GM18873 (cell line): Measurements from ENCODE around the gene PGGT1B.

Experiments used
- ATAC-seq: cut with Tn5 transposase; IDR thresholded peaks from one replicate; pipeline ENCODE4 v1.9.1; 2021; ENCODE audit warnings: mild to moderate bottlenecking, moderate library complexity, moderate number of reproducible peaks; ENCODE audit not compliant: unreplicated experiment, low FRiP score

The PGGT1B gene

DNA sequence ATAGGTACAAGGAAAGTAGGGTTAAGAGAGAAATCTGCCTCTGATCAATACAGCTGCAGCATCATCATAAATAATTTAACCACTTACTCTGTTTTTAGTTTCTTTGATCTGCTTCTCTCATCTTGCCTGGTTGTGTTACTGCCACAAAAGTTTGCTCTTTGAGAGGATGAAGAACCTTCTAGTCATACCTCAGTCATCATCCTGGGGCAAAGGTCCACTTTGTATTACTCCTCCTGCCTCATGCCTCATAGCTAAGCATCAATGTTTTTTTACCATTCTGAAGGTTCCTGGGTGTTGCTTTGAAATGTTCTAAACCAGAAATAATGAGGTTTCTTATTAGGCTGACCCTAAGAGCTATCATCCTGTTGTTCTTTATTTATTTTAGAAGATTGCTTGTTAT lies 75.9 kb downstream of the PGGT1B start:
- no peak for ATAC-seq

DNA sequence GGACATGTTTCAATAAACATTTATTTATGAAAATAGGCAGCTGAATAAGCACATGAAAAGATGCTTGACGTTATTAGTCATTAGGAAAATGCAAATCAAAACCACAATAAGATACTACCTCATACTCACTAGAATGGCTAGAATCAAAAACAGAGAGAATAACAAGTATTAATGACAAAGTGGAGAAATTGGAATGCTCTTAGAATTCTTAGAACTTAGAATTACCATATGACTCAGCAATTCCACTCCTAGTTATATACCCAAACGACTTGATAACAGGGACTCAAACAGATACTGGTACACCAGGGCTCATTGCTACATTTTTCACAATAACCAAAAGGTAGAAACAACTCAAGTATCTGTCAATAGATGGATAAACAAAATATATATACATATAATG lies 77.9 kb downstream of the PGGT1B start:
- no peak for ATAC-seq

DNA sequence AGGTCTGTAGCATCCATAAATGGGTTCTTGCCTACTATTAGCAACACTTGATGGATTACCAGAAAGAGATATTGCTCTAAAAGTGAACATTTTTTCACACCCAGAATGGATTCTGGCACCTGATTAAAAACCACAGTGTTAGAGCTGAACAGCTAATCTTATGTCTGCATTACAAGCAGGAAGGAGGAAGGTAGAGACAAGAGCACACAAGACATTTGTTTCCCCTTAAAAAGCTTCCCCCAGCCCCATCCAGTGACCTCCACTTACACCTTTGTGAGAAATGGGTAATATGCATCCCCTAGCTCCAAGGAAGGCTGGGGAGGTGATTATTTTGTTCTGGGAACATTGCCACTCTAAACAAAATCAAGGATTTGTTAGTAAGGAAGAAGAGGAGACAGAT lies 80.9 kb downstream of the PGGT1B start:
- ATAC-seq: no peak

DNA sequence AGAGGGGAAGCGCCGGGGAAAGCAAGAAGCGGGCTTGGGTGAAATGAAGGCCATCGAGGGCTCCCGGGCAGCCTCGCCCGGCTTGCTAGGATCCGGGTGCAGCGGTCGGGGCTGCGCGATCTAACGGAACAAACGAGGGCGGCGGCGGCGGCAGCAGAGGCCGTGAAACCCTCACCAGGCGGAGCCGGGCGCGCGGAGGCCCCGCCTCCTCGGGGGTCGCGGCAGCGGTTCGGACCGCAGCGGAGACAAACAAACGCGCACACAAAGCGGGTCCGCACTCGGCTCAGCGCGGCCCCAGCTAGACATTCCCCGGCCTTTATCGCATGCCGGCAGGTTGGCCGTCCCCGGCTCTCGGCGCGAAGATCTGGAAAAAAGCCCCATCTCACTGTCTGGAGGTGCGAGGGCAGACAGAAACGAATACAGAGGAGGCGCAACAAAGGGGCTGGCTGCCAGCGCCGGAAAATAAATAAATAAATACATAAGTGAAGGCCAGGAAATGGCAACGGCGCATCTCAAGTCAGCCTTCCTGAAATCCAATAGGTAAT lies 82.4 kb downstream of the PGGT1B start:
- ATAC-seq: no peak

DNA sequence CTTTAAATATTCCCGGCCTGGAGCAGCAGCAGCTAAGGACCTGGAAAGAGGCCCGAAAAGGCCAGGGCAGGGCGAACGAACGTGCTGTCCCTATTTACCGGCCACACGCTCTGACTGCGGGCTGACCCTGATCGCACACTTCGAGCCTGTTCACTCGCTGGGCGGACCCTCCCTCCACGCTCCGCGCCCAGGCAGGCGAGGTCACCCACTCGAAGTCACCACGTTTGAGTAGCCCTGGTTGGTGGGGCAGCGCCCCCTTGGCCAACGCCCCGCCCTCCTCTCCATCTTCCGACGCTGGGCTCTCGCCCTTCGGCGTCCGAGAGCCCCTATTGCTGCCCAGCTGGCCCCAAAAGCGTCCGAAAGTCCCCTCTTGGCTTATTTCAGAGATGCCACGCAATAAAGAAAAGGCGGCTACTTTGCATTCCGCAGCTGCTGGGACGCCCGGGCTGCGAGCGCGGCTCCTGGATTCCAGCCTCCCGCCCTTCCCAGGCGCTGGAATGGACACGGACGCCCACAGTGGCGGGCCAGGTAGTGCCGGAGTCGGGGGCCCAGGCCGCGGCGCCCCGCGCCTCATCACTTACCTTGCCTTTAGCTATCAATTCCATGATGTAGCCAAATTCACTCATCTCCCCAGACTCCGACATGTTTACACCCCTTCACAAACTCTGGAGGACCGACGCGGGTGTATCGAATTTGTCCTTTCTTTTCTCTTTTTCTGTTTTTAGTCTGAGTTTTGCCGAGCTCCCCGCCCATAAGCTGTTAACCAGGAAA lies 83.1 kb downstream of the PGGT1B start:
- no peak for ATAC-seq

DNA sequence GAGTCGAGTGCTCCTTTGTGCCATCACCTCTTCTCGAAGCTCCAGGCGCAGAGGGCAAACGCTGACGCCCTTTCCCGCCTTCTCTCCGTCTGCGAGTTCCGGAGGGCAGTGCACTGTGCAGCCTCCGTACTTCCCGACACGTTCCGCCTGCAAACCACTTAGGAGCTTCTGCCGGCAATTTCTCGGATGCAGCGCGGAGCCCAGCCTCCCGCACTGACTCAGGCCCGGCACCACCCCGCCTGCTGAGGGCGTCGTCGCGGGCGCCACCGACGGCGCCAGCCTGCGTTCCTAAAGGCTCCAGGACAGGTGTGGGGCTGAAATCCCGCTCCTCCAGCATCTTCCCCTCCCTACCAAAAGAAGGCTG lies 83.7 kb downstream of the PGGT1B start:
- ATAC-seq: no peak

DNA sequence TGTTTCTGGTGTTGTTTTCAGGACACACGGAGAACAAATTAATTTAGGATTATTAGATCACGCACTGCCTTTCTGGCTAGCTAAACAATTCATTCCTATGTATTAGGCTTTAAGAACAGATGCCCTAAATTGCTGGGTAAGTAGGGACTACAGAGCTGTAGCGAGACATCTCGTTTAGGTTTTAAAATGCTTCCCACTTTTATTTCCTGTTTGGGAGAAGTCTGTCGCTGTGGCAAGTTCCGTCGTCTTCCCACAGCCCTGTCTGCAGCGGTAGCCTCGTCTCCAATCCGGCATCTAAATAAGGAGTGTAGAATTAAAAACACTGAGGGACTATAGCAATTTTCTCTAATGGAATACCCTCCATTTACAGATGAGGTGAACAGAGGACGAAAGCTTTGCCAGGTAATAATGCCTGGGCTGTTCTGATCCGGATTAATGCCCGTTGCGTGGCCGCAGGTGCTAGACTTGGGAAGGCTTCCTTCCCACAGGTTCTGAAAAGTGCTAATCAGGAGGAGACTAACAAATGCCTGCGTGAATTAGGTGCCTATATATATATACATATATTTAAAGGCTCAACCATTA lies 91.7 kb downstream of the PGGT1B start:
- ATAC-seq: no peak

DNA sequence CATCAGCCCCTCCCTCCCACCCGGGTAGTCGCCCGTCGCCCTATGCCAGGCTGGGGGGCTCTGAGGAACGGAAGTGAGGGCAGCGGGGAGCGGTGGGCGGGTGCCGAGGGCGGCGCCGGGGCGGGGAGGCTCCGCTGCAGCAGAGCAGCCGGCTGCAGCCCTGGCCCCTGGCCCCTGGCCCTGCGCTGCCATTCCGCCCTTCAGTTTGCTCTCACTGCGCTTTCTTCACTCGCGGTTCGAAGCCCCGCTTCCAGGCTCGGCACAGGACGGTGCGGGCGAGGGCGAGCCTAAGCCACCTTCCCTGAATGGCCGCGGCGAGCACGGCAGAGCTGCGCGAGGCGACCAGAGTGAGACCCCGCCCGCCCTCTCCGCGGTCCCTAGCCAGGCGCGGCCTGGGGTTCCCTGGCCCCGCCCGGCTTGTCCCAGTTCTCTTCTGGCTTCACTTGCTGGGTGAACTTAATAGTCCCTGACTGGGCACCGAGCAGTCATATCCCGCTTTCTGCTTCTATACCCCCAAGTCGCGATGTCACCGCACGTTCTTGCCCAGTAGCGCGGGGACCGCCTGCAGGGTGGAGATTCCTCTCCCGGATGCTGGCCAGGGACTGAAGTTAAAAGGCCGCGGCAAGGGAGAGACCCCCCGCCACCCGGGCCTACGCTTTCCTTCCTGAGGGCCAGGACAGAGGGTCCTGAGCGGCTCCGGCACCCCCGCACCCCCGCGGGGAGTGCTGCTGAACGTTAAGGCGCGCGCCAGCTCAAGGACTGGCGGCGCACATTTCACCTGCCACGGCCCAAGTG lies 92.3 kb downstream of the PGGT1B start:
- peak; percentile 33 for ATAC-seq

DNA sequence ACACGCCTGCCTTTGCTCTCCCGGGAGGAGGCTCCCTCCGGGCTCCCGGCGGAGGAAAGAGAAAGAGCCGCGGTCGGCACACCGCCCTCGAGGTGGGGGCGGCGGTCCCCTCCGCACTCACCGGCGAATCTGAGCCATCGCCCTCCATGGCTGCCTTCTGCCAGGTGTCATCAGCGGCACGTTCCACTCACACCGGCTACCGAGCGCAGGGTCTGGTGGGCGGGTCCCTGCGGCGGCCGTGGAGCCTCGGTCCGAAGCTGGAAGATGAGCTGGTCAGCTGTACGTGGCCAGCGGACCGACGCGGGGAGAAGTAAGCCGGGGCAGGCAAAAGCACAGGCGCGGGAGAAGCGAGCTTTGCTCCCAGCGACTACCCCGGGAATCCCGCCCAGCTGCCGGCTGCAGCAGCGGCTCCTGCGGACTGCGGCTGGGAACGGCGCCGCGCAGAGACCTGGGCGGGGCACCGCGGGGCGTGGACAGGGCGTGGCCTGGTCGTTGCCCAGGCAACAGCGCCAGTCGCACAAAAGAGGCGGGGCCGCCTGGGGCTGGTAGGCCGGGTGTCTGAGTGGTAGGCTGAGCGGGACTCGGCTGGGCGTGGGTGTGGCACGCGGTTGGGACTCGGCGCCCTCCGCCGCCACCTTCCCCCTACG lies 93.1 kb downstream of the PGGT1B start, which contains the start of gene TRIM36:
TRIM36 (minus strand) TSS at position 422 of the 647 bp plus-strand sequence; CDS start at position 148, 274 bp downstream.
- peak; percentile 92 for ATAC-seq

DNA sequence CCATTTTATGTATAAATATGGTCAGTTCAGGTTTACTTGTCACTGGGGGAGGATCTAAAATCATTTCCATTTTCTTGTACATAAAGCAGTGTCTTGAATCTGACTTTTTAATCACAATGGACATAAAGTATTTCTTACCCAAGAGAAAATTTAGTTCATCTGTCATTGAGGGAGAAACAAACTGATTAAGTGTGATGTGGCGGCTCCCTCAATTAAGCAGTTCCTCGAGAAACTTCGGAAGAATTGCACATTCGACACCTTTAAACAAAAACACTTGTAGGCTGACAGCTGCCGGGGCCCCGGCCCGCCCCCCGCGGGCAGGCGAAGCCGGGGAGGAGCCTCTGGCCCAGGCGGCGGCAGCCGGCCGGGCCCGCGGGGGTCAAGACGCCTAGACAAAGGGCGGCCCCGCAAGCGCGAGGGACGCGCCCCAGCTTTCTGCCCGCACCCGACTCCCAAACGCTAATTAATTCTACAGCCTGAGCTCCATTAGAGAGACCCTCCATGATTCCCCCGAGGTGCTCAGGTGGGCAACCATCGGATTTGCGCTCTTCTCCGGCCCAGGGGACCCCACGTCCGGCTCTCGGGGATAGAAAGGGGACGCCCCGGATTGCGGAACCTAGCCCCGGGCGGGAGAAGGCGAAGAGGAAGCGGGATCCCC lies 93.7 kb downstream of the PGGT1B start:
- no peak for ATAC-seq

DNA sequence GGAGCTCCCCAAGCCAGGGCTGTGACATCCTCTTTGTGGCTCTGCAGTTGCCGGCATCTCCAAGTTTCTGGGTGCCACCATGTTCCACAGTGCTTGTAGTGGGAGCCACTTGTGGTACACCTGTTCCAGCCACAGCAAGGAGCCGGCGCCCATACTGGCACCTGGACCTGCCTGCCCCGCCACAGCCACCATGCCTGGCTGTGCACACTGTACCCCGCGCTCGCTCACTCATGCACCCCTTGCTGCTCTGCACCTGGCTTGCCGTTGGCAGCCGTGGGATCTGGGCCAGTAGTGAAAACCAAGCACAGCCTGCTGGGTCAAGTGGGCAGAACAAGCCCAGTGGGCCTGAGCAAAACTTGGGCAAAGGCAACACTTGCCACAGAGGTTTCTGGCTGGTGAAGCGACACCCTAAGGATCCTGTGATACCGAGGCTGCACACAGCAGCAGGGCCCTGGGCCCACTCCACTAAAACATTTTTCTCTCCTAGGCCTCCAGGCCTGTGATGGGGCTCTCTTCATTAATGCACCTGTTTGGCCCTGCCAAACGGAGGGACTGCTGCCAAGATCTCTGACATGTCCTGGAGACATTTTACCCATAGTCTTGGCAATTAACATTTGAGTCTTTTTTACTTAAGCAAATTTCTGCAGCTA lies 95.8 kb downstream of the PGGT1B start:
- no peak for ATAC-seq

DNA sequence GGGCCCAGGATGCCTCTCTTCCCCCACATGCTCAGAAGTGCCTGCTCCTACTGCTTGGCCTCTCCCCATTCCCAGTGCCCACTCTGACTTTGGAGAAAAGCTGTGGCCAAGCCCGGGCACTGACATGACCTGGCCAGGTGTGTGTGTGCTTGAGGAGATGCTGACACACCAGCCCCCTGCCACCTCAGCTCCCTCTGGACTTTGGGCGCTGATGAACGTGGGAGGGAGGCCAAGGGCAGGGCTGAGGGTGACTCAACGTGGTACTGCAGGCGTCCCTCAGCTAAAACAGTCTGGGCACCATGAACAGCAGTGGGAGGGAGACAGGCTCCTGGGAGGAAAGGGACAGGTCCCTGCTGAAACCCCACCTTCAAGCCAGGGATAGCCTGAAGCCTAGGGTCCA lies 96.9 kb downstream of the PGGT1B start:
- no peak for ATAC-seq

DNA sequence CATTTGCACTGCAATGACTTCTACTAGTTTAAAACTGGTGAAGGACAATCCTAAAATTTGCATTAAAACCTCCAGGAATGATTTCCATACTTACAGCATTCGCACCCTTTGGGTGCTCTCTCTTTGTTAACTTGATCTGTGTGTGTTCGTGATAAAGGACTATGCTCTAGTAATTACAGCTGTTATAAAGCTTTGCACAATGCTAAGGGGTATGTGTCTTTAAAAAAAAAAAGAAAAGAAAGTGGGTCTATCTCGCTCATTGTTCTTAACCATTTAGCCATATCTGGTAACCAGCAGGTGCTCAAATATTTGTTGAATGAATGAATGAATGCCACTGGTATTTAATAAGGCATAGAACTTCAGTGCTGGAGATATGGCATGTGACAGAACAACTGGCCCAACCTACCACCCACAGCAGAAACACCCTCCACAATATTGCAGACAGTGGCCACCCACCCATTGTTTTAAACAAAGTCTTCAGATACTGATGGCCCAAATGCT lies 101.7 kb downstream of the PGGT1B start:
- ATAC-seq: no peak
